HepG2 (cell line): Measurements from ENCODE around the gene GLB1L. TPM values are rescaled to one million over a fixed set of nuclear protein-coding genes. Genes with fewer than 3 reads are reported as not detected.
A peak's percentile ranks its signal among the peaks of the same experiment; 100 is the strongest.

Experiments
- ATF2 ChIP-seq: sonication (generic); formaldehyde crosslinking; IDR thresholded peaks from 2 replicates; pipeline ENCODE4 v1.4.0; 2020; ENCODE audit warnings: missing genetic modification reagents
- ATF4 ChIP-seq, 2 experiments: fragments of 450-650 bp in 1 of 2; sonication (generic) in 1 of 2; formaldehyde crosslinking; IDR thresholded peaks; 2 replicates each; pipeline versions ENCODE4 v1.5.0 to v1.8.0; 2020 to 2022; ENCODE audit warnings: mild to moderate bottlenecking in 1 of 2, missing genetic modification reagents in 1 of 2
- ETV6 ChIP-seq: sonication (generic); formaldehyde crosslinking; conservative IDR thresholded peaks from 2 replicates; pipeline ENCODE4 v1.4.0; 2020; ENCODE audit warnings: missing genetic modification reagents
- PHF5A ChIP-seq: IDR thresholded peaks from one replicate; pipeline ENCODE4 v1.6.1; 2018; ENCODE audit warnings: low read depth, missing genetic modification reagents; ENCODE audit not compliant: unreplicated experiment
- RAD51 ChIP-seq: fragments of 450-650 bp; IDR thresholded peaks from 2 replicates; pipeline ENCODE4 v1.6.1; 2016; ENCODE audit warnings: borderline replicate concordance
- SMYD3 ChIP-seq: sonication (generic); formaldehyde crosslinking; IDR thresholded peaks from 2 replicates; pipeline ENCODE4 v1.8.1; 2023; ENCODE audit warnings: mild to moderate bottlenecking, missing genetic modification reagents
- SSRP1 ChIP-seq: IDR thresholded peaks from 2 replicates; pipeline ENCODE4 v1.6.1; 2016; ENCODE audit warnings: control low read depth
- ZMYM3 ChIP-seq: sonication (generic); formaldehyde crosslinking; IDR thresholded peaks from 2 replicates; pipeline ENCODE4 v1.5.1; 2020; ENCODE audit warnings: mild to moderate bottlenecking, missing genetic modification reagents
- ZNF232 ChIP-seq: sonication (generic); formaldehyde crosslinking; IDR thresholded peaks from 2 replicates; pipeline ENCODE4 v1.4.0; 2020; ENCODE audit warnings: missing genetic modification reagents, borderline replicate concordance
- ZNF441 ChIP-seq: sonication (generic); formaldehyde crosslinking; IDR thresholded peaks from 2 replicates; pipeline ENCODE4 v1.7.0; 2021; ENCODE audit warnings: missing genetic modification reagents, borderline replicate concordance
- ZNF468 ChIP-seq: sonication (generic); formaldehyde crosslinking; IDR thresholded peaks from 2 replicates; pipeline ENCODE4 v1.8.0; 2022; ENCODE audit warnings: mild to moderate bottlenecking, moderate library complexity, missing genetic modification reagents
- ZNF501 ChIP-seq: sonication (generic); formaldehyde crosslinking; IDR thresholded peaks from 2 replicates; pipeline ENCODE4 v1.5.1; 2020; ENCODE audit warnings: mild to moderate bottlenecking, moderate library complexity, missing genetic modification reagents
- ZNF615 ChIP-seq: sonication (generic); formaldehyde crosslinking; IDR thresholded peaks from 2 replicates; pipeline ENCODE4 v1.5.0; 2020; ENCODE audit warnings: mild to moderate bottlenecking, missing genetic modification reagents, borderline replicate concordance
- polyA plus RNA-seq, 8 experiments: library from polyadenylated mRNA; depleted of rRNA in 3 of 8; stranded (reverse) in 7 of 8; unstranded in 1 of 8; fragments of >200 nt; fragmentation: Illumina TruSeq in 4 of 8; extraction: Trizol in 4 of 8; gene quantifications; 2 replicates each; pipeline versions ENCODE4 v1.2.1 to v1.2.3, GENCODE V29; 2011 to 2016; ENCODE audit warnings: low read depth in 4 of 8, missing spikeins in 1 of 8, mixed read lengths in 1 of 8; ENCODE audit not compliant: insufficient read depth in 1 of 8
- total RNA-seq, 5 experiments: library from RNA; depleted of rRNA; stranded (reverse); fragments of >200 nt; fragmentation: Illumina TruSeq; extraction: Trizol; gene quantifications; 2 replicates each; pipeline ENCODE4 v1.2.3, GENCODE V29; 2016; ENCODE audit warnings: low read depth in 1 of 5
- TF ChIP-seq, protein P1 (sequence below): sonication (generic); formaldehyde crosslinking; conservative IDR thresholded peaks from 2 replicates; pipeline ENCODE4 v1.8.0; 2022; ENCODE audit warnings: mild to moderate bottlenecking, moderate library complexity, missing genetic modification reagents
- TF ChIP-seq, protein P2 (sequence below): sonication (generic); formaldehyde crosslinking; IDR thresholded peaks from 2 replicates; pipeline ENCODE4 v1.4.0; 2020; ENCODE audit warnings: missing genetic modification reagents
- TF ChIP-seq, protein P3 (sequence below): sonication (generic); formaldehyde crosslinking; IDR thresholded peaks from 2 replicates; pipeline ENCODE4 v1.4.0; 2020; ENCODE audit warnings: missing genetic modification reagents
- TF ChIP-seq, protein P4 (sequence below): sonication (generic); formaldehyde crosslinking; IDR thresholded peaks from 2 replicates; pipeline ENCODE4 v1.4.0; 2020; ENCODE audit warnings: missing genetic modification reagents, low read depth, mild to moderate bottlenecking, borderline replicate concordance

The GLB1L gene
- total and polyA plus RNA-seq, 2 of the 13 experiments (the other 11 are each of a cell fraction or from before 2014, with no cell fraction given) = 6.8 to 7.3 TPM

DNA sequence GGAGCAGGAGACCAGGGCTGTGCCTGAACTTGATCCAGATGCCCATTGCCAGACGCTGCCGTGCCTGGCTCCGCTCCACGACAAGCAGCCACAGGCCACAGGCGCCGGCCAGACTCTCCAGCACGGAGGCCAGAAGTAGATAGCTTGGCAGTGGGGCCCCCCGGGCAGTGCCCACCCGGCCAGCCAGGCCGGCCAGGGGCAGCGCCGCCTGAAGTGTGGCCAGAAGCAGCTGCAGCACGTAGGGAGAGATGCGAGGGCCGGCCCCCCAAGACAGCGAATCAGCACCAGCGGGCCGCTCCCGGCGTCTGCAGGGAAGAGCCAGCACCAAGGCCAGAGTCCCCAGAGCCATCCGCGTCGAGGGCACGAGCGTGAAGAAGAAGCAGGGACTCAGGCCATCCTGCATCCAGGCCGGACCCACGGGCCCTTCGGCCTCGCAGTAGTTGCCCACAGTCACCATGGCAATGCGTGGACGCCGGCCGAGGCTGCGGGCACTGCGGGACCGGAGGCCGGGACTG, 27.0 kb downstream of the GLB1L start (continued):
- TF ChIP-seq RAD51 = no peak
- no peak; the same call in 1 of the 2 replicates for TF ChIP-seq ATF2
- TF ChIP-seq SMYD3 (CRISPR knock-in tag) = peak; percentile 5; the same call in 1 of the 2 replicates
- TF ChIP-seq ZNF615 (CRISPR knock-in tag) = no peak
- 0 out of 2 replicates have a peak, but pooled peaks have one; percentile 21 for TF ChIP-seq ZNF468 (CRISPR knock-in tag)
- TF ChIP-seq, protein P1, sequence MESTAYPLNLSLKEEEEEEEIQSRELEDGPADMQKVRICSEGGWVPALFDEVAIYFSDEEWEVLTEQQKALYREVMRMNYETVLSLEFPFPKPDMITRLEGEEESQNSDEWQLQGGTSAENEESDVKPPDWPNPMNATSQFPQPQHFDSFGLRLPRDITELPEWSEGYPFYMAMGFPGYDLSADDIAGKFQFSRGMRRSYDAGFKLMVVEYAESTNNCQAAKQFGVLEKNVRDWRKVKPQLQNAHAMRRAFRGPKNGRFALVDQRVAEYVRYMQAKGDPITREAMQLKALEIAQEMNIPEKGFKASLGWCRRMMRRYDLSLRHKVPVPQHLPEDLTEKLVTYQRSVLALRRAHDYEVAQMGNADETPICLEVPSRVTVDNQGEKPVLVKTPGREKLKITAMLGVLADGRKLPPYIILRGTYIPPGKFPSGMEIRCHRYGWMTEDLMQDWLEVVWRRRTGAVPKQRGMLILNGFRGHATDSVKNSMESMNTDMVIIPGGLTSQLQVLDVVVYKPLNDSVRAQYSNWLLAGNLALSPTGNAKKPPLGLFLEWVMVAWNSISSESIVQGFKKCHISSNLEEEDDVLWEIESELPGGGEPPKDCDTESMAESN (CRISPR knock-in tag) = no peak; the same call in 1 of the 2 replicates
- TF ChIP-seq SSRP1 (CRISPR knock-in tag) = peak; percentile 53; the same call in 1 of the 2 replicates
- TF ChIP-seq, protein P2, sequence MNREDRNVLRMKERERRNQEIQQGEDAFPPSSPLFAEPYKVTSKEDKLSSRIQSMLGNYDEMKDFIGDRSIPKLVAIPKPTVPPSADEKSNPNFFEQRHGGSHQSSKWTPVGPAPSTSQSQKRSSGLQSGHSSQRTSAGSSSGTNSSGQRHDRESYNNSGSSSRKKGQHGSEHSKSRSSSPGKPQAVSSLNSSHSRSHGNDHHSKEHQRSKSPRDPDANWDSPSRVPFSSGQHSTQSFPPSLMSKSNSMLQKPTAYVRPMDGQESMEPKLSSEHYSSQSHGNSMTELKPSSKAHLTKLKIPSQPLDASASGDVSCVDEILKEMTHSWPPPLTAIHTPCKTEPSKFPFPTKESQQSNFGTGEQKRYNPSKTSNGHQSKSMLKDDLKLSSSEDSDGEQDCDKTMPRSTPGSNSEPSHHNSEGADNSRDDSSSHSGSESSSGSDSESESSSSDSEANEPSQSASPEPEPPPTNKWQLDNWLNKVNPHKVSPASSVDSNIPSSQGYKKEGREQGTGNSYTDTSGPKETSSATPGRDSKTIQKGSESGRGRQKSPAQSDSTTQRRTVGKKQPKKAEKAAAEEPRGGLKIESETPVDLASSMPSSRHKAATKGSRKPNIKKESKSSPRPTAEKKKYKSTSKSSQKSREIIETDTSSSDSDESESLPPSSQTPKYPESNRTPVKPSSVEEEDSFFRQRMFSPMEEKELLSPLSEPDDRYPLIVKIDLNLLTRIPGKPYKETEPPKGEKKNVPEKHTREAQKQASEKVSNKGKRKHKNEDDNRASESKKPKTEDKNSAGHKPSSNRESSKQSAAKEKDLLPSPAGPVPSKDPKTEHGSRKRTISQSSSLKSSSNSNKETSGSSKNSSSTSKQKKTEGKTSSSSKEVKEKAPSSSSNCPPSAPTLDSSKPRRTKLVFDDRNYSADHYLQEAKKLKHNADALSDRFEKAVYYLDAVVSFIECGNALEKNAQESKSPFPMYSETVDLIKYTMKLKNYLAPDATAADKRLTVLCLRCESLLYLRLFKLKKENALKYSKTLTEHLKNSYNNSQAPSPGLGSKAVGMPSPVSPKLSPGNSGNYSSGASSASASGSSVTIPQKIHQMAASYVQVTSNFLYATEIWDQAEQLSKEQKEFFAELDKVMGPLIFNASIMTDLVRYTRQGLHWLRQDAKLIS (CRISPR knock-in tag) = no peak
- no peak for TF ChIP-seq ZNF501 (CRISPR knock-in tag)
- TF ChIP-seq, protein P3, sequence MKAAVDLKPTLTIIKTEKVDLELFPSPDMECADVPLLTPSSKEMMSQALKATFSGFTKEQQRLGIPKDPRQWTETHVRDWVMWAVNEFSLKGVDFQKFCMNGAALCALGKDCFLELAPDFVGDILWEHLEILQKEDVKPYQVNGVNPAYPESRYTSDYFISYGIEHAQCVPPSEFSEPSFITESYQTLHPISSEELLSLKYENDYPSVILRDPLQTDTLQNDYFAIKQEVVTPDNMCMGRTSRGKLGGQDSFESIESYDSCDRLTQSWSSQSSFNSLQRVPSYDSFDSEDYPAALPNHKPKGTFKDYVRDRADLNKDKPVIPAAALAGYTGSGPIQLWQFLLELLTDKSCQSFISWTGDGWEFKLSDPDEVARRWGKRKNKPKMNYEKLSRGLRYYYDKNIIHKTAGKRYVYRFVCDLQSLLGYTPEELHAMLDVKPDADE (CRISPR knock-in tag) = no peak
- TF ChIP-seq ZMYM3 (CRISPR knock-in tag) = no peak; the same call in 1 of the 2 replicates
- TF ChIP-seq, protein P4, sequence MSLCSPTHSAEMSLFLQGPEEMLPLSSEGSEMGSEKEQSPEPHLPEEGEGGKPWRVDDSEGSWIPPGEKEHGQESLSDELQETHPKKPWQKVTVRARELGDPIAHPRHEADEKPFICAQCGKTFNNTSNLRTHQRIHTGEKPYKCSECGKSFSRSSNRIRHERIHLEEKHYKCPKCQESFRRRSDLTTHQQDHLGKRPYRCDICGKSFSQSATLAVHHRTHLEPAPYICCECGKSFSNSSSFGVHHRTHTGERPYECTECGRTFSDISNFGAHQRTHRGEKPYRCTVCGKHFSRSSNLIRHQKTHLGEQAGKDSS (CRISPR knock-in tag) = peak; percentile 11; the same call in 1 of the 2 replicates
- peak; percentile 36 for TF ChIP-seq ZNF441 (CRISPR knock-in tag)
- TF ChIP-seq ATF4 (CRISPR knock-in tag; IDR thresholded peaks at IDR 0.05) = peak in 1 of 2 experiments; percentile 29; a peak in 1 of 4 replicates
- TF ChIP-seq ETV6 (CRISPR knock-in tag) = no peak; the same call in 1 of the 2 replicates
- peak; percentile 90 for TF ChIP-seq ZNF232
- no peak for TF ChIP-seq PHF5A
